ENCODE results near the gene IFRD2. TPM values are rescaled to one million over a fixed set of nuclear protein-coding genes. Genes with fewer than 3 reads are reported as not detected.

IFRD2 gene
- total and polyA plus RNA-seq, 2 of the 13 experiments (the other 11 are each of a cell fraction or from before 2014, with no cell fraction given), result 32.8 to 96.1 TPM

DNA sequence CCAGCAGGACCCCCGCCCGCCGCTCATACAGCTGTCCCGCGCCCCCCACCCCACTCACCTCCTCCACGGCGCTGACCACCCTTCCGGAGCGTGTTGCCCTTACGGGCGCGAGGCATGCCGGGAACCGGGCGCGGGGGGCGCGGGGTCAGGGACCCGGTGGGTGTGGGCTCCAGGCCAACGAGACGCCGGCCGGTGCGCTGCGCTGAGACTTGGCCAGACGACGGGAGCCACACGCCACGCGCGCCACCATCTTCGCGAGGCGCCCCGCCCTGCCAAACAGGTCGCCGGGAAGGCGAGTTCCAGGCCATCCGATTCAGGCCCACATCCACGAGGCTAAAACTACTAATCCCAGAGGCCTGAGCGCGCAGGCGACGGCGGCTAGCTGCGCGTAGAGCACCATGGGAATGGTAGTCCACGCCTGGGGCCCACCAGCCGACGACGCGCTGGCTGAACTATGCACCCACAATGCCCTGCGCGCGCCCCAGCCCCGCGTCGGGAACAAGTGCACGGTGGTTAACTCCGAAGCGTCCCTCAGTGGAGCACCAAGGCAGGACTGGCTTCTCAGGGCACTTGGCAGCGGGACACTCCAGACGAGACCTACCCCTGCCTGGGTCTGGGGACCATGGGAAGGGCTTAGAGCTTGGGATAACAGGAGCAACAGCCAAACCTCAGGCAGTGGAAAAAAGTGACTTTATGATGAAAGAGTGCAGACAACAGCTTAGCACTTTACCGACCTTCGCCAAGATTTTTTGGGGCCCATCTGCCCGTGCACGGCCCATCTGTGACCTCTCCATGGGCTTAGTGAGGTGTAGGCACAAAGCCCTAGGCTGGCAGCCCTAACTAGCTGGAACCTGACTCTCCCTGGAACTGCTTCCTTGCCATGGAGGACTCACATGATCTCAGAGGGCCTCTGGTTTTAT lies at the start of gene IFRD2 (continued):
- TF ChIP-seq, protein P1, sequence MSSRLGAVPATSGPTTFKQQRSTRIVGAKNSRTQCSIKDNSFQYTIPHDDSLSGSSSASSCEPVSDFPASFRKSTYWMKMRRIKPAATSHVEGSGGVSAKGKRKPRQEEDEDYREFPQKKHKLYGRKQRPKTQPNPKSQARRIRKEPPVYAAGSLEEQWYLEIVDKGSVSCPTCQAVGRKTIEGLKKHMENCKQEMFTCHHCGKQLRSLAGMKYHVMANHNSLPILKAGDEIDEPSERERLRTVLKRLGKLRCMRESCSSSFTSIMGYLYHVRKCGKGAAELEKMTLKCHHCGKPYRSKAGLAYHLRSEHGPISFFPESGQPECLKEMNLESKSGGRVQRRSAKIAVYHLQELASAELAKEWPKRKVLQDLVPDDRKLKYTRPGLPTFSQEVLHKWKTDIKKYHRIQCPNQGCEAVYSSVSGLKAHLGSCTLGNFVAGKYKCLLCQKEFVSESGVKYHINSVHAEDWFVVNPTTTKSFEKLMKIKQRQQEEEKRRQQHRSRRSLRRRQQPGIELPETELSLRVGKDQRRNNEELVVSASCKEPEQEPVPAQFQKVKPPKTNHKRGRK (CRISPR knock-in tag; IDR thresholded peaks at IDR 0.05), result no peak
- TF ChIP-seq, protein P2, sequence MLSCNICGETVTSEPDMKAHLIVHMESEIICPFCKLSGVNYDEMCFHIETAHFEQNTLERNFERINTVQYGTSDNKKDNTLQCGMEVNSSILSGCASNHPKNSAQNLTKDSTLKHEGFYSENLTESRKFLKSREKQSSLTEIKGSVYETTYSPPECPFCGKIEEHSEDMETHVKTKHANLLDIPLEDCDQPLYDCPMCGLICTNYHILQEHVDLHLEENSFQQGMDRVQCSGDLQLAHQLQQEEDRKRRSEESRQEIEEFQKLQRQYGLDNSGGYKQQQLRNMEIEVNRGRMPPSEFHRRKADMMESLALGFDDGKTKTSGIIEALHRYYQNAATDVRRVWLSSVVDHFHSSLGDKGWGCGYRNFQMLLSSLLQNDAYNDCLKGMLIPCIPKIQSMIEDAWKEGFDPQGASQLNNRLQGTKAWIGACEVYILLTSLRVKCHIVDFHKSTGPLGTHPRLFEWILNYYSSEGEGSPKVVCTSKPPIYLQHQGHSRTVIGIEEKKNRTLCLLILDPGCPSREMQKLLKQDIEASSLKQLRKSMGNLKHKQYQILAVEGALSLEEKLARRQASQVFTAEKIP (CRISPR knock-in tag; IDR thresholded peaks at IDR 0.05; ENCODE audit: borderline replicate concordance), result no peak
- peak; percentile 61; the same call in 1 of the 2 replicates for TF ChIP-seq ZBTB7A (CRISPR knock-in tag; IDR thresholded peaks at IDR 0.05)
- TF ChIP-seq GABPA (IDR thresholded peaks at IDR 0.05; ENCODE audit: low read depth, low read length), result no peak
- TF ChIP-seq GABPA (CRISPR knock-in tag; IDR thresholded peaks at IDR 0.05; ENCODE audit: low read depth), result peak; percentile 83
- no peak for TF ChIP-seq ZNF264 (CRISPR knock-in tag; IDR thresholded peaks at IDR 0.05)
- TF ChIP-seq, protein P3, sequence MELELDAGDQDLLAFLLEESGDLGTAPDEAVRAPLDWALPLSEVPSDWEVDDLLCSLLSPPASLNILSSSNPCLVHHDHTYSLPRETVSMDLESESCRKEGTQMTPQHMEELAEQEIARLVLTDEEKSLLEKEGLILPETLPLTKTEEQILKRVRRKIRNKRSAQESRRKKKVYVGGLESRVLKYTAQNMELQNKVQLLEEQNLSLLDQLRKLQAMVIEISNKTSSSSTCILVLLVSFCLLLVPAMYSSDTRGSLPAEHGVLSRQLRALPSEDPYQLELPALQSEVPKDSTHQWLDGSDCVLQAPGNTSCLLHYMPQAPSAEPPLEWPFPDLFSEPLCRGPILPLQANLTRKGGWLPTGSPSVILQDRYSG (CRISPR knock-in tag; IDR thresholded peaks at IDR 0.05), result no peak
- peak; percentile 94 for TF ChIP-seq CREB1 (IDR thresholded peaks at IDR 0.05)
- peak; percentile 96 for TF ChIP-seq CREB1 (CRISPR knock-in tag; IDR thresholded peaks at IDR 0.05)
- TF ChIP-seq, protein P4, sequence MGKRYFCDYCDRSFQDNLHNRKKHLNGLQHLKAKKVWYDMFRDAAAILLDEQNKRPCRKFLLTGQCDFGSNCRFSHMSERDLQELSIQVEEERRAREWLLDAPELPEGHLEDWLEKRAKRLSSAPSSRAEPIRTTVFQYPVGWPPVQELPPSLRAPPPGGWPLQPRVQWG (CRISPR knock-in tag; IDR thresholded peaks at IDR 0.05; ENCODE audit: borderline replicate concordance, low read depth), result no peak
- TF ChIP-seq BCL6 (CRISPR knock-in tag; IDR thresholded peaks at IDR 0.05), result 0 out of 2 replicates have a peak, but pooled peaks have one; percentile 9
- peak; percentile 28; the same call in 1 of the 2 replicates for TF ChIP-seq ZNF747 (CRISPR knock-in tag; IDR thresholded peaks at IDR 0.05; ENCODE audit: borderline replicate concordance)
- TF ChIP-seq, protein P5, sequence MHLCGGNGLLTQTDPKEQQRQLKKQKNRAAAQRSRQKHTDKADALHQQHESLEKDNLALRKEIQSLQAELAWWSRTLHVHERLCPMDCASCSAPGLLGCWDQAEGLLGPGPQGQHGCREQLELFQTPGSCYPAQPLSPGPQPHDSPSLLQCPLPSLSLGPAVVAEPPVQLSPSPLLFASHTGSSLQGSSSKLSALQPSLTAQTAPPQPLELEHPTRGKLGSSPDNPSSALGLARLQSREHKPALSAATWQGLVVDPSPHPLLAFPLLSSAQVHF (CRISPR knock-in tag; IDR thresholded peaks at IDR 0.05), result no peak; the same call in 1 of the 2 replicates
- TF ChIP-seq NR1H2 (CRISPR knock-in tag; IDR thresholded peaks at IDR 0.05; ENCODE audit: borderline replicate concordance, low read depth), result no peak
- no peak for TF ChIP-seq ETV6 (CRISPR knock-in tag; conservative IDR thresholded peaks at IDR 0.05)
- TF ChIP-seq ZNF350 (CRISPR knock-in tag; IDR thresholded peaks at IDR 0.05; ENCODE audit: borderline replicate concordance, low read depth), result peak; percentile 74; the same call in 1 of the 2 replicates
- peak; percentile 49; the same call in 1 of the 2 replicates for TF ChIP-seq SIN3B (IDR thresholded peaks at IDR 0.05; ENCODE audit: low read length)
- no peak for TF ChIP-seq SMAD9 (CRISPR knock-in tag; IDR thresholded peaks at IDR 0.05)
- TF ChIP-seq PAX8 (CRISPR knock-in tag; IDR thresholded peaks at IDR 0.05; ENCODE audit: borderline replicate concordance), result no peak
- TF ChIP-seq, protein P6, sequence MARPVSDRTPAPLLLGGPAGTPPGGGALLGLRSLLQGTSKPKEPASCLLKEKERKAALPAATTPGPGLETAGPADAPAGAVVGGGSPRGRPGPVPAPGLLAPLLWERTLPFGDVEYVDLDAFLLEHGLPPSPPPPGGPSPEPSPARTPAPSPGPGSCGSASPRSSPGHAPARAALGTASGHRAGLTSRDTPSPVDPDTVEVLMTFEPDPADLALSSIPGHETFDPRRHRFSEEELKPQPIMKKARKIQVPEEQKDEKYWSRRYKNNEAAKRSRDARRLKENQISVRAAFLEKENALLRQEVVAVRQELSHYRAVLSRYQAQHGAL (CRISPR knock-in tag; IDR thresholded peaks at IDR 0.05; ENCODE audit: not compliant biosample characterization), result no peak
- no peak for TF ChIP-seq GATA4 (IDR thresholded peaks at IDR 0.05; ENCODE audit: borderline replicate concordance, low read depth)
- no peak; the same call in 1 of the 2 replicates for TF ChIP-seq ZNF614 (CRISPR knock-in tag; IDR thresholded peaks at IDR 0.05; ENCODE audit: borderline replicate concordance)
- no peak; the same call in 1 of the 2 replicates for TF ChIP-seq NRL (CRISPR knock-in tag; IDR thresholded peaks at IDR 0.05; ENCODE audit: borderline replicate concordance)

All from HepG2 (cell line).